Activated T-cell treated with anti-CD3 and anti-CD28 coated beads for 48 hours (primary cell): Measurements from ENCODE around the gene NOS2.

Experiments
- DNase-seq: peaks from one replicate; pipeline ENCODE4 v3.0.0-alpha.2; 2020; ENCODE audit warnings: low read depth

NOS2 gene

GRCh38 chr17:27818401-27819105, 18.2 kb upstream of the NOS2 start:
- DNase-seq: no peak

GRCh38 chr17:27817731-27818130, 17.4 kb upstream of the NOS2 start:
- DNase-seq: no peak

GRCh38 chr17:27816946-27817345, 16.6 kb upstream of the NOS2 start:
- DNase-seq: no peak

GRCh38 chr17:27811961-27812360, 11.6 kb upstream of the NOS2 start:
- DNase-seq: no peak

GRCh38 chr17:27810902-27811557, 10.7 kb upstream of the NOS2 start:
- DNase-seq: no peak

GRCh38 chr17:27810211-27810901, 10.0 kb upstream of the NOS2 start:
- DNase-seq: peak; percentile 34

GRCh38 chr17:27809555-27809954, 9.2 kb upstream of the NOS2 start:
- DNase-seq: no peak

GRCh38 chr17:27808628-27809027, 8.3 kb upstream of the NOS2 start:
- no peak for DNase-seq

GRCh38 chr17:27807567-27808470, 7.5 kb upstream of the NOS2 start:
- peak; percentile 30 for DNase-seq

- DNase-seq: peak; percentile 68
These were observed 5.3 kb upstream of the NOS2 start for GRCh38 chr17:27805520-27806146.

GRCh38 chr17:27804113-27804512, 3.8 kb upstream of the NOS2 start:
- no peak for DNase-seq

GRCh38 chr17:27802962-27803680, 2.8 kb upstream of the NOS2 start:
- no peak for DNase-seq

GRCh38 chr17:27802033-27802432, 1.7 kb upstream of the NOS2 start:
- DNase-seq: no peak

- no peak for DNase-seq
These were observed 2.0 kb downstream of the NOS2 start for GRCh38 chr17:27798376-27798775.

GRCh38 chr17:27797390-27798091, 2.8 kb downstream of the NOS2 start:
- no peak for DNase-seq

- no peak for DNase-seq
These were observed 6.3 kb downstream of the NOS2 start for GRCh38 chr17:27793906-27794569.

- DNase-seq: no peak
These were observed 7.0 kb downstream of the NOS2 start for GRCh38 chr17:27793168-27793905.

GRCh38 chr17:27792095-27792494, 8.2 kb downstream of the NOS2 start:
- no peak for DNase-seq

GRCh38 chr17:27788919-27789318, 11.4 kb downstream of the NOS2 start:
- no peak for DNase-seq
